PC-9 (cell line): ENCODE data around the gene TNK1. TPM values are rescaled to one million over a fixed set of nuclear protein-coding genes. Genes with fewer than 3 reads are reported as not detected.

Experiments used
- BruUV-seq: library from RNA; stranded (reverse); fragments of 400-500 nt; replicated peaks from 2 replicates; lab custom pipeline; 2021; lab: Mats Ljungman, UMichigan
- CTCF ChIA-PET: fragments of 300-600 bp; sonication (Branson Sonifier 250); formaldehyde crosslinking; loops from one replicate; lab custom pipeline; 2022; ENCODE audit warnings: antibody characterized with exemption; lab: Charles Lee
- POLR2A ChIA-PET: fragments of 300-600 bp; sonication (Branson Sonifier 250); formaldehyde crosslinking; loops from one replicate; lab custom pipeline; 2022; ENCODE audit warnings: antibody characterized with exemption; ENCODE audit not compliant: unreplicated experiment; lab: Charles Lee
- DNase-seq, 2 experiments: peaks; one replicate each; pipeline versions ENCODE4 v3.0.0 to v3.0.0-alpha.2; 2015 to 2022; ENCODE audit warnings: mixed read lengths in 1 of 2
- H2AFZ ChIP-seq: fragments of 200-600 bp; sonication (generic); 2 replicates; pipeline ENCODE4 v1.8.1; 2017; ENCODE audit warnings: antibody characterized with exemption
- H3F3A ChIP-seq: fragments of 200-600 bp; sonication (generic); 2 replicates; pipeline ENCODE4 v1.8.1; 2017; ENCODE audit warnings: antibody characterized with exemption, mild to moderate bottlenecking, low read depth; ENCODE audit not compliant: insufficient read depth
- H3K27ac ChIP-seq: fragments of 200-600 bp; sonication (generic); 2 replicates; pipeline ENCODE4 v1.6.1; 2016; ENCODE audit warnings: mixed run types
- H3K27me3 ChIP-seq: fragments of 200-600 bp; sonication (generic); 2 replicates; pipeline ENCODE4 v1.6.1; 2016; ENCODE audit warnings: low read depth, mixed run types; ENCODE audit not compliant: insufficient read depth
- H3K36me3 ChIP-seq: fragments of 200-600 bp; sonication (generic); 2 replicates; pipeline ENCODE4 v1.6.1; 2016; ENCODE audit warnings: low read depth, mixed run types
- H3K4me1 ChIP-seq: fragments of 200-600 bp; sonication (generic); replicated peaks from 2 replicates; pipeline ENCODE4 v1.6.1; 2016; ENCODE audit warnings: mixed run types; ENCODE audit not compliant: insufficient read depth
- H3K4me2 ChIP-seq: fragments of 200-600 bp; sonication (generic); 2 replicates; pipeline ENCODE4 v1.6.1; 2017; ENCODE audit warnings: mixed run types
- H3K4me3 ChIP-seq: fragments of 200-600 bp; sonication (generic); 2 replicates; pipeline ENCODE4 v1.6.1; 2016; ENCODE audit warnings: mixed run types
- H3K79me2 ChIP-seq: fragments of 200-600 bp; sonication (generic); 2 replicates; pipeline ENCODE4 v1.6.1; 2017; ENCODE audit warnings: low read depth, mixed run types
- H3K9me2 ChIP-seq: fragments of 200-600 bp; sonication (generic); 2 replicates; pipeline ENCODE4 v1.8.1; 2017; ENCODE audit warnings: mild to moderate bottlenecking; ENCODE audit not compliant: insufficient read depth
- H3K9me3 ChIP-seq: fragments of 200-600 bp; sonication (generic); 2 replicates; pipeline ENCODE4 v1.8.1; 2016; ENCODE audit warnings: low read depth; ENCODE audit not compliant: insufficient read depth
- H4K20me1 ChIP-seq: fragments of 200-600 bp; sonication (generic); 2 replicates; pipeline ENCODE4 v1.8.1; 2017; ENCODE audit not compliant: insufficient read depth
- EZH2 ChIP-seq: fragments of 200-600 bp; sonication (generic); IDR thresholded peaks from 2 replicates; pipeline ENCODE4 v1.8.0; 2017; ENCODE audit warnings: antibody characterized with exemption, low read depth
- intact Hi-C: fragments of 100-400 bp; cut with micrococcal nuclease; formaldehyde crosslinking; loops from one replicate; pipeline ENCODE4 v1.10.0; 2022; ENCODE audit not compliant: unreplicated experiment
- total RNA-seq: library from RNA; stranded (reverse); gene quantifications from 2 replicates; pipeline ENCODE4 v1.2.3, GENCODE V29; 2021
- TF ChIP-seq, protein P1 (sequence below): fragments of 200-600 bp; sonication (generic); conservative IDR thresholded peaks from 2 replicates; pipeline ENCODE4 v1.6.1; 2017; ENCODE audit warnings: mixed run types, antibody characterized with exemption, mild to moderate bottlenecking, moderate library complexity

Gene TNK1
- total RNA-seq, 1 experiment from 2014 or later = 18.8 TPM

DNA sequence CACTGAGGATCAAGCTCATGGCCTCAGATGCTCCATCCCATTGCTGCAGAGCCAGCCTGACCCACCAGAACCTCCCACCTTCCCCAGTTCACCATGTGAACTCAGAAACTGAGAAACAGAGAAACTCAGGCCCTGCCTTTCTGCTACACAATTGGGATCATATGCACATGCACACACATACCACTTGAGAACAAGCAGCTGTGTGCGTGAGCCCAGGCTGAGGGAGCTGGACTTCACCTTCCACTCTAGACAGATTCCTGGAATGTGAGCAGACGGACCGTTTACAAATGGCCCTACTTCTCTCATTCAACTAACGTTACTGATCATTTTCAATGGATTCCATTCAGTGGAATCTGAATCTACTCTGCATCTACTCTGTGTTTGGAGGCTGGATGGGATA, 42.8 kb downstream of the TNK1 start:
- Histone ChIP-seq H3K4me1 (no peaks in the 10 kb centered on the region), H3K4me2 (no peak overlapping the region), H3K79me2 (no peaks in the 10 kb centered on the region), H3K4me3 (no peak overlapping the region), H3K9me2 (no peaks in the 10 kb centered on the region), H3F3A (no peaks in the 10 kb centered on the region), H2AFZ (no peak overlapping the region), H3K27ac (no peak overlapping the region), H4K20me1 (no peaks in the 10 kb centered on the region), H3K27me3 (no peaks in the 10 kb centered on the region), H3K9me3 (no peaks in the 10 kb centered on the region), H3K36me3 (no peaks in the 10 kb centered on the region)
- TF ChIP-seq EZH2 = no peak
- TF ChIP-seq, protein P1, sequence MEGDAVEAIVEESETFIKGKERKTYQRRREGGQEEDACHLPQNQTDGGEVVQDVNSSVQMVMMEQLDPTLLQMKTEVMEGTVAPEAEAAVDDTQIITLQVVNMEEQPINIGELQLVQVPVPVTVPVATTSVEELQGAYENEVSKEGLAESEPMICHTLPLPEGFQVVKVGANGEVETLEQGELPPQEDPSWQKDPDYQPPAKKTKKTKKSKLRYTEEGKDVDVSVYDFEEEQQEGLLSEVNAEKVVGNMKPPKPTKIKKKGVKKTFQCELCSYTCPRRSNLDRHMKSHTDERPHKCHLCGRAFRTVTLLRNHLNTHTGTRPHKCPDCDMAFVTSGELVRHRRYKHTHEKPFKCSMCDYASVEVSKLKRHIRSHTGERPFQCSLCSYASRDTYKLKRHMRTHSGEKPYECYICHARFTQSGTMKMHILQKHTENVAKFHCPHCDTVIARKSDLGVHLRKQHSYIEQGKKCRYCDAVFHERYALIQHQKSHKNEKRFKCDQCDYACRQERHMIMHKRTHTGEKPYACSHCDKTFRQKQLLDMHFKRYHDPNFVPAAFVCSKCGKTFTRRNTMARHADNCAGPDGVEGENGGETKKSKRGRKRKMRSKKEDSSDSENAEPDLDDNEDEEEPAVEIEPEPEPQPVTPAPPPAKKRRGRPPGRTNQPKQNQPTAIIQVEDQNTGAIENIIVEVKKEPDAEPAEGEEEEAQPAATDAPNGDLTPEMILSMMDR = no peak
- ChIA-PET POLR2A (interaction anchor here (0.8 kb wide), 1 partner anchor 81 kb away, joined by 4 read pairs; no protein-coding TSS in a partner anchor), CTCF (interaction anchor here (0.5 kb wide), 1 partner anchor 51 kb away, joined by 3 read pairs; no protein-coding TSS in a partner anchor)
- no peak for DNase-seq
- intact Hi-C loops = no loop called here
- BruUV-seq = no TSS peak

DNA sequence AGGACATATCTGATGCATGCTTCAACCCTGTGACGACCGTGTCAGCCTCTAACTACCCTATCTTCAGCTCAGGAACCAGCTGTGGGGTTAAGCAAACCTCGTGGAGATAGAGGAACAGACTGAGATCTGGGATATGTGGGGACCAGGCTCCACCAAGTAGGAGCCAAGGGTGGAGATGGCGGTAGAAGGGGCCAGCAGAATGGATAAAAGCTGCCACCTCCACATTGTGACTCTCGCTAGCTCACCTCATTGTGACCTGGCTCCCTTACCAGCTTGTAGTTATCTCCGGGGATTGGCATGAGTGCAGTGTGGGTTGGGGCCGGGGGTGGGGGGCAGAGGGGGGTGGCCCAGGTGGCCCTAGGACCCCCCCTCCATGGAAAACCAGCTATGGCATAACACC, 44.4 kb downstream of the TNK1 start, which contains the start of gene SPEM2:
Gene SPEM2 (plus strand): TSS at position 301 of the 400 bp plus-strand sequence. CDS start 73 bp downstream, at position 374.
- no peak for DNase-seq
- no peaks in the 10 kb centered on the region for H4K20me1 ChIP-seq
- H3K27me3 ChIP-seq = no peaks in the 10 kb centered on the region
- no peak for TF ChIP-seq EZH2
- TF ChIP-seq, protein P1 = no peak
- intact Hi-C loops = no loop called here
- H2AFZ ChIP-seq = no peak within 1 kb of the TSS
- BruUV-seq = no TSS peak
- no peaks in the 10 kb centered on the region for H3K4me1 ChIP-seq
- H3K9me2 ChIP-seq = no peaks in the 10 kb centered on the region
- H3F3A ChIP-seq = no peaks in the 10 kb centered on the region
- H3K4me3 ChIP-seq = no peak within 1 kb of the TSS
- no peaks in the 10 kb centered on the region for H3K79me2 ChIP-seq
- CTCF ChIA-PET = interaction anchor here (0.5 kb wide), 1 partner anchor 159 kb away, joined by 4 read pairs; no protein-coding TSS in a partner anchor
- POLR2A ChIA-PET = no interaction called here
- no peak within 1 kb of the TSS for H3K4me2 ChIP-seq
- no peak within 1 kb of the TSS for H3K27ac ChIP-seq
- H3K9me3 ChIP-seq = no peaks in the 10 kb centered on the region
- no peaks in the 10 kb centered on the region for H3K36me3 ChIP-seq

DNA sequence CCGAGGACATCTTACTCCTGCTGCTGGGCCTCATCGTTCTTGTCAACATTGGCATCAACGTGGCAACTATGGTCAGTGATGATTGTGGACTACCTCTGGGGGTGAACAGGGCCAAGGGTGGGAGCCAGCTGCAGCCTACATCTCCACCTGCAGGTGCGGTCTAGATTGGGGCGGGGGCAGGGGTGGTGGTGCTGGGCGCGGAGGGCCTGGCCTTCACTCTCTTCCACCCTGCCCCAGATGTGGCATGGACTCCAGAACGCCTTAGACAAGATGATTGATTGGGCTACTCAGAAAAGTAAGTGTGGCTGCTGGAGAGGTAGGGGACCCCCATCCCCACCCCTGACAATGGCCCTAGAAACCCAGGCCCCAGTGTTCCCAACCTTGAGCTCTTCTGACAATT, 44.9 kb downstream of the TNK1 start:
- no peak overlapping the region for H2AFZ ChIP-seq
- no peaks in the 10 kb centered on the region for H4K20me1 ChIP-seq
- POLR2A ChIA-PET = no interaction called here
- H3K4me1 ChIP-seq = no peaks in the 10 kb centered on the region
- no TSS peak for BruUV-seq
- no peak overlapping the region for H3K4me3 ChIP-seq
- H3K36me3 ChIP-seq = no peaks in the 10 kb centered on the region
- H3K27me3 ChIP-seq = no peaks in the 10 kb centered on the region
- CTCF ChIA-PET = no interaction called here
- no peaks in the 10 kb centered on the region for H3F3A ChIP-seq
- no peaks in the 10 kb centered on the region for H3K9me2 ChIP-seq
- TF ChIP-seq, protein P1 = no peak
- no peak for TF ChIP-seq EZH2
- no peak overlapping the region for H3K27ac ChIP-seq
- H3K4me2 ChIP-seq = no peak overlapping the region
- no peaks in the 10 kb centered on the region for H3K79me2 ChIP-seq
- H3K9me3 ChIP-seq = no peaks in the 10 kb centered on the region
- no peak for DNase-seq
- intact Hi-C loops = no loop called here
